UCSD-AML1 (cell line): ENCODE results near the gene LPAR5.

Experiments used
- DNase-seq: peaks from one replicate; lab custom pipeline; 2025; ENCODE audit not compliant: unreplicated experiment; lab: John Stamatoyannopoulos, UW

Gene LPAR5

DNA sequence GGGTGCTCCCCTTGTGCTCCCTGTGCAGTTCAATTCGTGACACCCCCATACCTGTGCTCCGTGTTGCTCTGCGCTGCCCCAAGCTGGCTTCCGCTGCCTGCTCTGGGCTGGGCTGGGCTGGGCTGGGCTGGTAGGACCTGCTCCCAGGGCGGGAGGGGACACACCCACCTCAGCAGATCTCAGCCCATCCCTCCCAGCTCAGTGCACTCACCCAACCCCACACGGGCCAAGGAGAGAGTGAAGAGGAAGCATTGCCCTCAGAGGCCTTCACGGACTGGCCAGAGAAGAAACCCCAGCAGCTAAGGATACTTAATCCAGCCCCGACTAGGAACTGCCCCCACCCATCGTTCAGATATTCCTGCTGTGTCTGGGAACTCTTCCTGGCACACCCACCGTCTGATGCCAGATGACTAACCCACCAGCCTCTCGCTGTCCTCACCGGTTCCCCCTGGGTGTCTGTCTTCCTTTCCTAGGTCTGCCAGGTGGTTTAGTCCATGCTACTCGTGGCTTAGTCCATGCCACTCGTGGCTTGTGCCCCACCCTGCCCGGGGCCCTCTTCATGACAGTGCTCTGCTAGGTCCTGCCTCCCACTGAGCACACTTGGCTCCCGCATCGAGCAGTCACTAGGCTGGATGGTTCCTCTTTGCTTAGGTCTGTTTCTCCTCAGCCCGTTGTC lies at the start of gene LPAR5:
Gene LPAR5 (minus strand): TSS at position 104 of the 676 bp plus-strand sequence. CDS start 14,711 bp downstream, outside the sequence.
- peak; percentile 57 for DNase-seq

DNA sequence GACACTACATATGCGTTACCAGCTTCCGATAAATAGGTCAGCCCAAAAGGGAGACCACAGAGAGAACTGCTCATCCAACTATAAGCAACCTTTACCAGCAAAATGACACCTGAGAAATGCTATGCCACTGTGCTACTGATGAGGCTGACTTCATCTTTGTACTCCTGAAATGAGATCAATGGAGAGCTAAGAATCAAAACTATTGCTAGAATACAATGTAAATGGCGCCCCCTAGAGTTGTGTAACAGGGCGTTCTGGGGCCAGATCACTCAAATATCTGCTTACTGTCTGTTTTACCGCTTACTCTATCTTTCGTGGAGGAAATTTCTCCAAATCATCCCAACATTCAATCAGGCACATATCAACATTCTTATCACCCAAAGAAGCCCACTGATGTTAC lies 48.9 kb upstream of the LPAR5 start:
- DNase-seq, result no peak

DNA sequence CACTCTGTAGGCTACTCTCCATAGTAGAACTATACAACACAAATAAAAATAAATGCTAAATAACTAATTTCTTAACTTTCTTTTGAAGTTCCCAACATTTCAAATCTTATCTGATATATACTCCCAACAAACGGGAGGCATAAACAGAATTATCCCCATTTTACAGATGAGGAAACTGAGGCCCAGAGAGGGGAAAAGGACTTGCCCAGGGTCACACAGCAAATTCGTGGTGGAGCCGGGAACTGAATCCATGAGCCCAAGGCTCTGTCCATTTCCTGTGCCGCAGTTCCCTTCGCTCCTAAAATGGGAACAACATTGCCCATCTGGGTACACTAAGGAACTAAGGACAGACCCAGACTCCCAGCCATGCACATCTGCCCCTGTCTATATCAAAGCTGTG lies 41.2 kb upstream of the LPAR5 start:
- DNase-seq, result no peak

DNA sequence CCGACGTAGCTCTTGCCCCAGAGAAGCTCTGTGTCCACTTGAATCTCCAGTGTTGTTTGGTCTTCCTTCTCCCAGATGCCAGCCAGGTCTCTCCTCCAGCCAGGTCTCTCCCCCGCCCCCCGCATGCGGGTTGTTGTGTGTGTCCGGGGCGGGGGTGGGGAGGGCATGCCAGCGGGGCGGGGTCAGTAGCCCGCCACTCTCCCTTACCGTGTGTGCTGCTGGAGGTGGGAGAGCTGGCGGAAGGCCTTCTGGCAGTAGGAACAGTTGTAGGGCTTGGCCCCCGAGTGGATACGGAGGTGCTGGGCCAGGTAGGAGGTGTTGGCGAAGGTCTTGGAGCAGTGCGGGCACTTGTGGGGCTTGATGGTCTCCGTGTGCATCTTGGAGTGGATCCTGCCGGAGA lies 36.4 kb upstream of the LPAR5 start:
- no peak for DNase-seq

DNA sequence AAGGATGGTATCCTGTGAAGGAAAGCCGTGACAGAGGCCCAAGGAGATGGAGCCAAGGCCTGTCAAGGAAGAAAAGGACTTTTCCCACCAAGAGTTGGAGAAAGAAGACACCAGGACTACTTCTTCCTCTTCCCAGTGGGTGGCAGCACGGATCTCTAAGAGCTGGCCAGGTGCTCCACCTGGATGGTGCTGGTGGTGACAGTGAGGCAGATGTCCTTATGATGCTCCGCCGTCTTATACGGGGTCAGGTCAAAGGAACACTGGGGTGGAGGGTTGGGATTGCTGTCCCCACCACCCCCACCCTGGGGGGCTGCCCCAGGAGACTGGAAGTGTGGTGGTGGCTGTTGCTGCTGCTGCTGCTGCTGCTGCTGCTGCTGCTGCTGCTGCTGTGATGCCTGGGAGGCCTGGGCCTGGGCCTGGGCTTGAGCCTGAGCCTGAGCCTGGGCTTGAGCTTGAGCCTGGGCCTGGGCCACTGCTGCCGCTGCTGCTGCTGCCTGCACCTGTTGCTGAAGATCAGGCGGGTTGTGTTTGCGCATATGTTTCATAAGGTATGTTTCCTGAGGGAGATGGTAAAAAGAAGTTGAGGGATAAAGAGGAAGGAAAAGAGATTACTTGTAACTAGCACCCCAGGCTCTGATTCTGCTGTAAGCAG lies 31.9 kb upstream of the LPAR5 start:
- no peak for DNase-seq

DNA sequence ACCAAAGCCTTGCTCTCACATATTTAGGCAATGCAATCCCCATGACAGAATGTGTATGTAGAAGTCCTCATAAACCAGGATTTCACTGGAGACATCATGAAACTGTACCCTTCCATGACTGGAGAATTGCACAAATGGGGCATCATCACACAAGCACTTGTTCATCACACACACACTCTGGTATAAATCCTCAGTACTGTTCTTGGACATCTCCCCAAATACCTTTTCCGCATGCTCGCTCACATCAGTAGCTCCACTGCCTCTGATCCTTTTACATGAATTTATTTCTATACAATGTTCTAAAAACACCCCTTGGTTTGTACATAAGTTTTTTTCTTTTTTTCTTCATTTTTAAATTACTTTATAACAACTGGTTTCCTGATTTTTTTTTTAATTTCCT lies 30.5 kb upstream of the LPAR5 start:
- no peak for DNase-seq

DNA sequence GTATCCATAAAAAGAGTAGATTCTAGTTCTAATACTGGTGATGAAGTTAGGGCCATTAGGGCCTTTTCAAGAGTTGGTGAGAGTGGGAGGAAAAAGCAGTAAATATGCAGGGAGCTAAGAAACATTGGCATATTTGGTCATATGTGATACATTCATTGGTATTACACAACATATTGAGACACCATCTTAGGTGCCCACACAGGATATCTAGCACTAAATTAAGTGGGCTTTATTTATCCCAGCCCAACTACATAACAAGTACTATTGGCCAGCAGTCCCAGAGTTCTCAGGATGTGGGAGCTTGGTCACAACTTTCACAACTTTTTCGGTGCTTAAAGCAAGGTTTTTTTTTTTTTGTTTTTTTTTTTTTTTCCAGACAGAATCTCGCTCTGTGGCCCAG lies 29.1 kb upstream of the LPAR5 start:
- DNase-seq, result no peak

DNA sequence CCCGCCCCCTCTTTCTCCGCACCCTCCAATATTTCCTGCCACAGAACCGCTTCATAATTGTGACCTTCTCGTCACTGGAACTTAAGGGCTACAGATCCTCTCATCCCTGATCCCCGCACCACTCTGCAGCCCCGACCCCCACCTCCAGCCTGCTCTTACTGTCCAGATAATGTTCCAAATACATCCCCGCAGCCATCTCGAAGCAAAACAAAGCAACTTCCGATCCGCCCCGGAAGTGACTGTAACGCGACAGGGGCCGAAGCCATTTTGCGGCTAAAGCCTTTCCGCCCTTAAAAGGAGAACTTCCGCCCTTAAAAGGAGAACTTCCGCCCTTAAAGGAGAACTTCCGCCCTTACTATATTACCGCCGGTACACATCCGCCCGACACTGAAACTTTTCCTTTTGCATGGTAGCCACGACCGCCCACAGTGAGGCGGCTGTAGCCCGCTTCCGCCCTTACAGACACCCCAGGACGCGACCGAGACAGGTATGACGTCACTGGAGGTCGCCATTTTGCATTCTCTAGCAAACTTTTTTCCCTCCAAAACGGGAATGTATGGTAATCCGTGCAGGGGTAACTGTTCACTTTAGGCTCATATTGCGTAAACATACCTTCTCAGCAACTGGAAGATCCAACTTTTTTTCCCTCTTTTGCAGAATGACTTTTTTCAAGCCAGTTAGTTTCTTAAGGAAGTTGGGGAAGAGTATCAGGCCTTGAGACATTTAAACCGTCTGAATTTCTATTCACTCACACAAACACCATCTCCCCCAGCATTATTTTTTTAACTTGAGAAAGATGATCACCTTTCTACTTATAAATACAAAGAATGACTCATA lies 27.4 kb upstream of the LPAR5 start, which contains the start of gene ING4:
Gene ING4 (minus strand): TSS at position 214 of the 837 bp plus-strand sequence. CDS start 18 bp downstream, at position 196.
- peak; percentile 96 for DNase-seq

DNA sequence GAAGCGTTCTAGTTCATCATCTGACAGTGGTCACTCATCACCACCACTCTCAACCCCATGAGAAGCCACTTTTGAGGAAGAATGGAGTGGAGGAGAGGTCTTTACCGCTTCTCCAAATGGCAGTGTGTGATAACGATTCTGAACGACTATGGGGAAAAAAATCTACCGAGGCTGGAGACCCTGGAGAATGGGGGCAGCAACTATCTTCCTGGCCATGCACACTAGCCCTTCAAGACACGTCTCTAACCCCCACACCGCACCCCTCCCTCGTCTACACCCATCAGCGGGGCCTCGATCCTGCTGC lies 26.8 kb upstream of the LPAR5 start:
- no peak for DNase-seq

DNA sequence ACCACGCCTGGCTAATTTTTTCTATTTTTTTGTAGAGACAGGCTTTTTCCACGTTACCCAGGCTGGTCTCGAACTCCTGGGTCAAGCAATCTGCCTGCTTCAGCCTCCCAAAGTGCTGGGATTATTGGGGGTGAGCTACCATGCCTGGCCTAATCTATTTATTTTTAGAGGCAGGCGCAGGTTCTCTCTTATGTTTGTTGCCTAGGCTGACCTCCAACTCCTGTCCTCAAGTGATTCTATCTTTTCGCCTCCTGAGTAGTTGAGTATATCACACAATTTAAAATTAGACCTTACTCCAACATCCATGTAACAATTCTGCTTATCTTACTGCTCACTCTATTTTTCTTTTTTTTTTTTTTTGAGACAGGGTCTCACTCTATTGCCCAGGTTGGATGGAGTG lies 18.2 kb upstream of the LPAR5 start:
- no peak for DNase-seq

DNA sequence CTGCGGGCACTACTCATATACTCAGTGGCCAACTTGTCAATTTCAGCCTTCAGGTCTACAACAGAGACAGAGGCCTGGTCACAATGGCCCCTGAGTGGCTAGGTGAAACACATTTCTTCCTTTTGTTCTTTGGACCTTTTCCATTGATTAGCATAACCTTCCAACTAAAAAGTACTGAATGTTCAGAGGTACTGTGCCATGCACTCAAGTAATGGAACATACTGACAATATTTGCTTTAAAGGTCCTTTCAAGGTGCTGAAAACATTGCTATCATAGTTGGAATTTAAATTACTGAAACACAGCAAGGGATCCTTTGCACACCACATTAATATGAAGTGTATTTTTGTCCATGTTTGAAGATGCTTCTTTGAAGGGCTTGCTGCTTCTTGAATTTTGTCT lies 17.6 kb upstream of the LPAR5 start:
- DNase-seq, result no peak

DNA sequence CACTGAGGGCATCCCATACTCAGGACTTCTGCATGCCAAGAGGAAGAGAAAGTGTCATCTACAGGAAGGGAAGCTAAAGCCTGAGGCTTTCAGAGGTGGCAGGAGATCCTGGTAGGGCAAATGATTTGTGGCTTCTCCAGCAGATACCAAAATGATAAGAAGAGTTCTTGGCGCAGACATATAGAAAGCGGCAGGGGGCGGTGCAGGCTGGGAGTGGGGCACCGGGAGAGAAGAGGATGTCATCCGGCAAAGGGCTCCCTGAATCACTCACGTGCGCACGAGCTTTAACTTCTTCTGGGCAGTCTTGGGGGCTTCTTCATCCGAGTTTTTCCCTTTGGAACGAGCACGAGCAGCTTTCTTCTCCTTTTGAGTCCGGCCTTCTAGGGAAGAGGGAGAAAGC lies 16.6 kb upstream of the LPAR5 start:
- no peak for DNase-seq

DNA sequence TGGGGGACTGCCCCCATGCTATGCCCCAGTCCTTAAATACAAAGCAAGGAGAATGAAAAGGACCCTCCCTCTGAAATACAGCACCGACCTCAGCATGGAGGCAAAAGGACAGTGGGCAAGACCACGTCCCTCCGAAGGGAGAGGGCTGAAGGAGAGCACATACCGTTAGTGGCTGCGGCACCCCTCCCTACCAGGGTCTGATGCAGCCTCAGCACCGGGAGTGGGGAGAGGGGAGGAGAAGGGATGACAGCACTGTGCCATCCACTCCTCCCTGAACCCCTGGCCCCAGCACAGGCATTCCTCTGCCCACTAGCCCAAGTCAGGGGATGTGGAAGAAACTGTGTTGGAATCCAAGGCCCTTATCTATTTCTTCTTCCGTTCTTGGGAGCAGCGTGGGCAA lies 15.1 kb upstream of the LPAR5 start:
- DNase-seq, result no peak

DNA sequence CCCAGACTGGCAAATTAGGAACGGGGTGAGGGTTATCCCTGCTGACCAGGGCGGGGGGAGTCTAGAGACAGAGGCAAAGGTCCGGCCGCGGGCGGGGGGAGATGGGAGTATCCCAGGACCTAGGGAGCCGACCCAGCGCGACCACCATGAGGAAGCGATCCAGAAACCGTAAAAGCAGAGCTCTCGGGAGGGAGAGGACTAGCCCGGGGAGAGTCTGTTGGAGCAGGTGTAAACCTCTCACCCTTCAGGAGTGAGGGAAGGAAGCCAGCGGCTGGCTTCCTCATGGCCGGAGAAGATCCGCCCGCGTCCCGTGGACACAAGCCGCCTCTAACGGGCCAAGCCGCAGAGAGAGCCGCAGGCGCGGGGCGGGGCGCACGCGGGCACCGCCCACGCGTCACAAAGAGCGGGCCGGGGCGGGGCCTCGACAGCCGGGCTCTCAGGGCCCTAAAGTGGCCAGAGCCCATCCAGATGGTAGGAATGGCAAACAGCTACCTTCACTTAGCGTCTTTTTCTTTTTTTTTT lies 11.4 kb upstream of the LPAR5 start, which contains the start of gene ACRBP:
Gene ACRBP (minus strand): TSS at position 350 of the 522 bp plus-strand sequence. CDS start 66 bp downstream, at position 284.
- no peak for DNase-seq

DNA sequence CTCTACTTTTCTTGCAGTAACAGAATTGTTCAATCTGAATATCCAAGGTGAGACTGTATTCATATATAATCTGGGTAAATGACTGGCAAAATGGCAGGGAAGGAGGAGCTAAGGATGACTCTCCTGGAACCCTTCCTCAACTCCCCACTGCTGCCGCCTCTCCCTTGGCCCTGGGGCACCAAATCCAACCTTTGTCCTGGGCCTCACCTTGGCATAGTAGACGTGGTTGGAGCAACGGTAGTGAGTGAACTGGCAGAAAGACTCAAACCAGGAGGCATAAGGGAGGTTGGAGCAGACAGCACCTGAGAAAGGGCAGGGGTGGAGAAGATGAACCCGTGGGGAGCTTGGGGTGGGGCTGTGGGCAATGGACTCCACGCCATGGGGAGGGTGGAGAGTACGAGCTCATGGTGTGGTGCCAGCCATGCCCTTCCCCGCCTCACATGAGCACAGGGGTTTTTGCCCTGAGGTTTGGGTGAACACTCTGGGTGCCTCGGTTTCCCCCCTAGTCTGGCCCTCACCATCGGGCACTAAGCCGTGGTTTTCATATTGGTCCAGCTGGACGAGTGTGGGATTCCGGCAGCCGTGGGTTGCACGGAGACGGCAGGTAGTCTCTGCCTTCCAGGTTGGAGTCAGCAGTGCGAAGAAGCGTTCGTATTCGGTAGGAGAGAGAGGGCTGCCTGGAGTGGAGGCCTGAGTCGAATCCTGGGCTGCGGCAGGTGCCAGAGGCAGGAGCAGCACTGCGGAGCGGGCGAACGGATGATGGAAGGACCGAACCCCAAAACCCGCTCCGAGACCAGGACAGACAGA lies 10.7 kb upstream of the LPAR5 start:
- no peak for DNase-seq

DNA sequence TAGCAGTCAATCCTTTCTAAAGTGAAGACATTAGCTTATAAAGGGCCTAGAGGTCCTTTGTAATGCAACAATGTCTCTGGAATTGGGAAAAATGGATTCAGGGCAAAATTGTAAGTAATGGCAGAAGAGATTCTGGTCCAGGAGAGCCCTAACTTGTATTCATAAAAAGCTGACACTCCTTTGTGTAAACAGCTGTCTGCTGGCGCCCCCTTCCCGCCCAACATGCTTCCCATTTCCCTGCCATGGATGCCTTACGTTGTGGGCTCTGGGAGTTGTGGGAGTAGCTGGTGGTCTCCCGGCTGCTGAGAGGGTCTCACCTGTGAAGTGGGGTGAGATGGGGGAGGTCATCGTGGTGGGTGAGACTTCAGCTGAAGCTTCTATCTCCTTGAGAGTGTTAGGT lies 9.1 kb upstream of the LPAR5 start:
- no peak for DNase-seq

DNA sequence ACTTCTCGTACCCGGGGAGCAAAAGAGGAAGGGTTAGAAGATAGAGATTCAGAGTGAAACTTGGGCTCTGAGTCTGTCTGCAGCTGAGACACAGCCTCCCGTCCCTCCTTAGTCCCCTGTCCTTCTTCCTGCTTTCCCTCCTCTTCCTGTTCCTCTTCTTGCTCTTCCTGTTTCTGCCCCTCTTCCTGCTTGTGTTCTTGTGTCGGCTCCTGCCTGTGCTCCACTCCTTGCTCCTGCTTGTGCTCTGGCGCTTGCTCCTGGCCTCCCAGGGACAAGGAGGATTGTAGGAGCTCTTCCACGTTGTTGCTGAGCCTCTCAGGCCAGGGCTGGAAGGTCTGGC lies 8.5 kb upstream of the LPAR5 start:
- no peak for DNase-seq

DNA sequence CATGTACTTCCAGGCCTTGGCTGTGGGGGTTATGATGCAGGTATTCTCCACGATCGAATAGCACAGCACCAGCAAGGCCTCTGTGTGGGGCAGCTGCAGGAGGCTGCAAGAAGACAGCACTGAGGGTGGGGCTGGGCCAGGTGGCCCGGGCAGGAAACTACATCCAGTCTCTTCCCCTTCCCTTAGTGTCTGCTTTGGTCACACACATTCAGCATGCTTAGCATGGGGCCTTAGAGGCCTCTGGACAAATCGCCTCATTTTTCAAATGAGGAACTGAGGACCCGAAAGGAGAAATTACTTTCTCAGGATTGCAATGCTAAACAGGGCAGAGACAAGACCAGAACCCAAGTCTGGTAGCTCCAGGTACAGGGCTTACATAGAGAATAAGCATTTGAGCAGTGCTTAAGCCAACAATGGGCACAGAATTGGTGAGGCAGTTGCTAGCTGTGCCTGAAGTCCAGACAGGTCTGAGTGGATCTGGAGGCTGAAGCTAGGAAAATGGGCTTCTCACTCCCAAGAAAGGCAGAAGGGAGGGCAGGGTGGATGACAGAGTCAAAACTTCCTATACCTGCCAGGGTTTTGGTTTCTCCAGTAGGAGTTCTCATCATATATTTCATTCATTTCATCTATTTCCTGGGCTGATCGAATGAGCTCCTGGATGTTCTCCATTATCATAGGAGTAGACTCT lies 8.0 kb upstream of the LPAR5 start:
- no peak for DNase-seq

DNA sequence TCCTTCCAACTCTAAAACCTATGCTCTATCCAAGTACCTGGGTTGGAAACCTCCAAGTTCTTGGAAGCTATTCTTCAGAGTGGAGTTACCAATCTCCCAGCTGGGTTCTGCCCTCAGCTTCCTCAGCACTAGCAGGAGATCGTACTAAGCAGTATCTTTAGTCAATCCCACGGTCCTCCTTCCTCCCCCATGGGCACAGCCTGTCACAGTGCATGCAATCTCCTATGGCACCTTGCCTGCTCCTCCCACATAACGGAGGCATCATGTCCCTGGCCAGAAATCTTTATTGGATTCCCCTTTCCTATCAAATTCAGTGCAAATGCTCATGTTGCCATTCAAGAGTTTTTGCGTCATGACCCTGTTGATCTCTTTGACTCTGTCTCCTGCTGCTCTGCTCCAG lies 5.4 kb upstream of the LPAR5 start:
- DNase-seq, result no peak

DNA sequence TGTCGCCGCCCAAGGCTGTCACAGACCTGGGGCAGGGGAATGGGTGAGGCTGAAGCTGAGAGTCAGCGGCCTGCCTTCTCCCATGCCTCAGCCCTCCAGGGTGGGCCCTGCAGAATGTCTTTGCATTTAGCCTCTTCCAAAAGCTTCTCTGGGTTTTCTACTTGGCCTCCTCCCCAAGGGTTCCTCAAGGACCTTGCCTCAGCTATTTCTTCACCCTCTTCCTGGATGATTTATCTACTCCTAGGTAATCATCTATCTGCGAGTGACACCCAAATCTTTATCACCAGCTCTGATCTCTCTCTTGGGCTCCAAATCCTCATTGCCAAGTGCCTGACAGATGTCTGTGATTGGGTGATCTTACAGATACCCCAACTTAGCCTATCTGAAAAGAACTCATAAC lies 4.7 kb upstream of the LPAR5 start:
- no peak for DNase-seq
